ENCODE measurements around the gene KIF3A. TPM values are rescaled to one million over a fixed set of nuclear protein-coding genes. Genes with fewer than 3 reads are reported as not detected.

KIF3A gene
- total RNA-seq, 1 experiment from 2014 or later = 13.2 TPM

DNA sequence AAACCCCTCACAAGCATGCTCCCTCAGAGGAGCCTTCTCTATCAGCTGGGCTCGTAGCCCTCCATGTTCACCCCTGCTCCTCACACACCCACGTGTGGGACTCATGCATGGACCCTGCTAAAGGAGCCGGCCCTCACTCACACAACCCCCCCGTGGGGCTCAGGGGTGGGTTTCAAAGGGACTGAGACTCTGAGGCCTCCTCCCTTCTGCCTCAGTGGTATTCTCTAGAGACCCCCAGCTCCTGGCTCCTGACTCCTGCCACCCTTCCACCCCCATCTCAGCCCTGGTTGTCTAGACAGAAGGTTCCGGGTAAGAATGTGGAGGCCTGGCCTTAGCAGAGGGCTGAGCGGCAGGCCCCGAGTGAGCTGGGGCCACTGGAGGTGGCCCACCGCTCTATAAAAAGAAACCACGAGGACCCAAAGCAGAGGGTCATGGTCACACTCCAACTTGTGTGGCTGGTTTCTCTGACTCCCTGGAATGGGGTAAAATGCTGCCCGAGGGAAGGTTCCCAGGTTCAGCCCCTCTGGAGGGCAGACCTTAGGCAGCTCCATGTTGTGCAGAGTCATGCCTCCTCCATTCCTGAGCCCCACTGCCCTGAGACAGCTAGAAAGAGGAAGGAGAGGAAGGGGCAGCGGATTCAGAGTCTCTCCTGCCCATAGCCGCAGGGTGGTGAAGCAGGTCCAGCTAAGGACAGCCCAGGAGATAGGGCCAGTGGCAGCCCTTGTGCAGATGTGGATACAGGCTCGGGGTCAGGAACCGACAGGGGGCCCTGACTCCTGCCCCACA is 28.9 kb upstream of the KIF3A start:
- Mint-ChIP-seq H3K4me3 (no peak overlapping the region), H3K36me3 (ENCODE audit: insufficient read depth in 1 of 3, low read depth in 3 of 3) (peaks cover 5 to 22% (median 15%) of the 10 kb centered on the region in 3 experiments; a peak in 6 of 7 replicates), H3K4me1 (peaks cover 8% of the 10 kb centered on the region in 2 experiments), H3K27me3 (ENCODE audit: low read depth) (peaks cover 3% of the 10 kb centered on the region; the same call in 1 of the 2 replicates), H3K27ac (no peak overlapping the region), H3K9me3 (no peaks in the 10 kb centered on the region)
- TF ChIP-seq, protein P1, sequence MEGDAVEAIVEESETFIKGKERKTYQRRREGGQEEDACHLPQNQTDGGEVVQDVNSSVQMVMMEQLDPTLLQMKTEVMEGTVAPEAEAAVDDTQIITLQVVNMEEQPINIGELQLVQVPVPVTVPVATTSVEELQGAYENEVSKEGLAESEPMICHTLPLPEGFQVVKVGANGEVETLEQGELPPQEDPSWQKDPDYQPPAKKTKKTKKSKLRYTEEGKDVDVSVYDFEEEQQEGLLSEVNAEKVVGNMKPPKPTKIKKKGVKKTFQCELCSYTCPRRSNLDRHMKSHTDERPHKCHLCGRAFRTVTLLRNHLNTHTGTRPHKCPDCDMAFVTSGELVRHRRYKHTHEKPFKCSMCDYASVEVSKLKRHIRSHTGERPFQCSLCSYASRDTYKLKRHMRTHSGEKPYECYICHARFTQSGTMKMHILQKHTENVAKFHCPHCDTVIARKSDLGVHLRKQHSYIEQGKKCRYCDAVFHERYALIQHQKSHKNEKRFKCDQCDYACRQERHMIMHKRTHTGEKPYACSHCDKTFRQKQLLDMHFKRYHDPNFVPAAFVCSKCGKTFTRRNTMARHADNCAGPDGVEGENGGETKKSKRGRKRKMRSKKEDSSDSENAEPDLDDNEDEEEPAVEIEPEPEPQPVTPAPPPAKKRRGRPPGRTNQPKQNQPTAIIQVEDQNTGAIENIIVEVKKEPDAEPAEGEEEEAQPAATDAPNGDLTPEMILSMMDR (conservative IDR thresholded peaks at IDR 0.05) = no peak
- no CpG with 5 or more reads among the region's 14 CpGs for WGBS (ENCODE audit: extremely low coverage, insufficient read length, low lambda C conversion rate)
- DNase-seq = peak; percentile 12
- H3K23me2 ChIP-seq (ENCODE audit: insufficient read length, low read depth, low read length, poor library complexity, severe bottlenecking) = no peaks in the 10 kb centered on the region
- no peak overlapping the region for H3K56ac ChIP-seq (ENCODE audit: insufficient read length, low read depth, low read length)
- H2BK12ac ChIP-seq (ENCODE audit: insufficient read length, low read depth, low read length) = no peak overlapping the region
- H3K79me1 ChIP-seq (ENCODE audit: insufficient read depth, low read depth, low read length, poor library complexity, severe bottlenecking) = no peaks in the 10 kb centered on the region
- no peak overlapping the region for H3K27ac ChIP-seq (ENCODE audit: insufficient read length, low read depth, low read length)
- H3K23ac ChIP-seq (ENCODE audit: insufficient read length, low read depth, low read length) = no peak overlapping the region
- no peaks in the 10 kb centered on the region for H3K27me3 ChIP-seq (ENCODE audit: insufficient read depth, low read length)
- H3K4me1 ChIP-seq (ENCODE audit: insufficient read depth, low read length) = peaks cover 2% of the 10 kb centered on the region; the same call in 1 of the 2 replicates
- H3K79me2 ChIP-seq (ENCODE audit: insufficient read depth, low read length) = no peaks in the 10 kb centered on the region
- H3K4ac ChIP-seq (ENCODE audit: low read depth, low read length) = no peak overlapping the region
- no peak overlapping the region for H2AK5ac ChIP-seq (ENCODE audit: insufficient read length, low read length)
- H2BK20ac ChIP-seq (ENCODE audit: low read depth, low read length, poor library complexity, severe bottlenecking) = no peak overlapping the region
- H4K91ac ChIP-seq (ENCODE audit: insufficient read length, low read depth, low read length) = no peak overlapping the region
- no peak overlapping the region for H2BK15ac ChIP-seq (ENCODE audit: low read depth, low read length)
- H3K4me2 ChIP-seq (ENCODE audit: insufficient read depth, insufficient read length, low read length) = no peak overlapping the region
- no peak overlapping the region for H3K9ac ChIP-seq (ENCODE audit: extremely low read depth, insufficient read length, low read length)
- no peak overlapping the region for H4K8ac ChIP-seq (replicated peaks; ENCODE audit: insufficient read length, low read depth, low read length)
- 0 out of 2 replicates have a peak overlapping the region, but pooled peaks have one; percentile 8 for H3K14ac ChIP-seq (ENCODE audit: insufficient read depth, low read length)
- no peak overlapping the region for H2BK5ac ChIP-seq (ENCODE audit: insufficient read length, low read length)
- no peaks in the 10 kb centered on the region for H3K9me3 ChIP-seq (ENCODE audit: control insufficient read depth, low read depth, low read length)
- H3K18ac ChIP-seq (ENCODE audit: insufficient read length, low read depth, low read length) = no peak overlapping the region
- H3T11ph ChIP-seq (ENCODE audit: low read length) = no peak overlapping the region
- peaks cover 2% of the 10 kb centered on the region for H4K20me1 ChIP-seq (ENCODE audit: control insufficient read depth, insufficient read depth, insufficient read length)
- no peak overlapping the region for H2AFZ ChIP-seq (ENCODE audit: low read length)
- no peak overlapping the region for H4K5ac ChIP-seq (ENCODE audit: insufficient read length, low read depth, low read length)
- no peak overlapping the region for H2BK120ac ChIP-seq (ENCODE audit: low read depth, low read length, poor library complexity, severe bottlenecking)
